Measurements from ENCODE around the gene APCDD1.
"Not testable (repeated sequence)": the region's sequence is repeated elsewhere in the genome, so short reads cannot be mapped to it uniquely, and the experiment has no call there.

The APCDD1 gene

DNA sequence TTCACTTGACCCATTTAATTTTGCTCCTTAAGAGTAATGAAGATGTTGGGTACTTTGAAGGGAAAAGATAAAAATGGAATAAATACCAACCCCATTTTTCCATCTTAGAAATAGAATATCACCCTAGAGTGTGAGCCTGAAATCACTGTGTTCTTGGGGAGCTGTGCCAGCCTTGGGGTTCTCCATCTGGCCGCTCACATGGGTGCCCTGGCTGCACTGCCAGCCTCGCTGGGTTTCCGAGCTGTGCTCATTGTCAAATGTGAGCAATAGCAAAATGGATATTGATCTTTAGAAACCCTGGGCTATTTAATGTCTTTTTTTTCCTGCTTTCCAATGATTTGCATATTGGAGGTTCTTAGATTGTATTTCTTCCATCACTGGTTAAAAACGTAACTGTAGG lies 9.3 kb downstream of the APCDD1 start:
- ATAC-seq = no peak

DNA sequence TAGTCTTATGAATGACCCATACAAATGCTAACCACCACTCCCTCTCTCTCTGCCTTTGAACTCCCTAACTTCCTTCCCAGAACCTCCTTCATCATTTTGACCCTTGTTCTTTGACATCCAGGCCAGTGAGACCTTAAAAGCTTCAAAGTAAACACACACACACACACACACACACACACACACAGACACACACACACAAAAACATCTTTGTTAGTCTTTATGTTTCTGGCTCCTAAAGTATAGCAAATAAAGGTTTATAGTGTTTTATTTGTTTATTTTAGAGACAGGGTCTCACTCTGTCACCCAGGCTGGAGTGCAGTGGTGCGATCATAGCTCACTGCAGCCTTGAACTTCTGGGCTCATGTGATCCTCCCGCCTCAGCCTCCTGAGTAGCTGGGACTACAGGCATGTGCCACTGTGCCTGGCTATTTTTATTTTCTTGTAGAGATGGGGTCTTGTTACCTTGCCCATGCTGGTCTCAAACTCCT lies 9.8 kb downstream of the APCDD1 start:
- ATAC-seq = not testable (repeated sequence)

DNA sequence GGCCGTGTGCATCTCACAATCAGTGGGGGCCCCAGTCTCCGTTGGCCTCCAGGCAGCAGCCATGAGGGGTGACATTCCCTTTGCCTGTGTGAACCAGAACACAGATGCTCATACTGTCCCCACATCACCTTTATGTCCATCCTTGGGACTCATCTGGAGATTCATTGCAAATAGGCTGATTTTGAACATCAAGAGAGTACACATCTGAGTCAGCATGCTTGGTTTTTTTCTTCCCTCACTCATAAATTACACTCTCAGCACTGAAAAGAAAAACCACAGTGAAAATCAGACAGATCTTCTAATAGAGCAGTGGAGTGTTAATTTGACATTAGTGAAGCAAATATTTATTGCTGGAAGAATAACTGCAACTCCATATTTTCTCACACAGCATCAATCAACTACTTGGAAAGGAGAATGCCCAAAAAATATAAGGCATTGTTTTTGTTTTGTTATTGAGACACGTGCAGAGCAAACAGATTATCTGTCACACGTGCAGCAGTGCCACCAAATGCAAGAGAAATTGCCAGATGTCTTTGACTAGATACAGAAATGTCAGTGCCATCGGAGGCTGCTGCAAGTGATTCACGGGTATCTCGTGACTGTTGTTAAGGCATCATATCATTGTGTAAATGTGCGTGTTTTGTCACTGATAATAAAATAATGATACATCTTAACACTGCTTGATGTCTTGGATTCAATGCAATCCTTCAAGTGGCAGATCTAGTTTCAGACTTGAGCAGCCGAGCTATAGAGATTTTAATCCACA lies 10.9 kb downstream of the APCDD1 start:
- ATAC-seq = no peak

DNA sequence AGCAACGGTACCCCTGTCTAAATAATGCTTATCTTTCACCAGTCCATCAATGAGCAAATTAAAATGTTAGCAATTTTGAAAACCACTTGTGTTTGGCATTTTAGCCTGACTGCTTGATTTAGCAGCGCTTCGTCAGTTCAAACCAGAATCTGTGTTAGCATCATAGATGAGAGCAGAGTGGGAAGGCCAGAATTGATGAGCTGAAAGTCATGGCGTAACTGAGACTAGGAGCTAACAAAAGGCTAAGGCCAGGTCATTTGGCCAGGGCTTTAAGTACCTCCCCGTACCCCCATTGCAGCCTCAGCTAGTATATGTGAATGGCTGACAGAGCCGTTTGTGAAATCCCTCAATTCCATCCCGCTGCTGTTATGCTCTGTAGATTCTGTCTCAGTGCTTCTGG lies 16.0 kb downstream of the APCDD1 start:
- ATAC-seq = no peak

DNA sequence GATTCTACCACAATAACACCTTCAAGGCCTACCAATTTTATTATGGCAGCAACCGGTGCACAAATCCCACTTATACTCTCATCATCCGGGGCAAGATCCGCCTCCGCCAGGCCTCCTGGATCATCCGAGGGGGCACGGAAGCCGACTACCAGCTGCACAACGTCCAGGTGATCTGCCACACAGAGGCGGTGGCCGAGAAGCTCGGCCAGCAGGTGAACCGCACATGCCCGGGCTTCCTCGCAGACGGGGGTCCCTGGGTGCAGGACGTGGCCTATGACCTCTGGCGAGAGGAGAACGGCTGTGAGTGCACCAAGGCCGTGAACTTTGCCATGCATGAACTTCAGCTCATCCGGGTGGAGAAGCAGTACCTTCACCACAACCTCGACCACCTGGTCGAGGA lies 17.1 kb downstream of the APCDD1 start:
- ATAC-seq = no peak

DNA sequence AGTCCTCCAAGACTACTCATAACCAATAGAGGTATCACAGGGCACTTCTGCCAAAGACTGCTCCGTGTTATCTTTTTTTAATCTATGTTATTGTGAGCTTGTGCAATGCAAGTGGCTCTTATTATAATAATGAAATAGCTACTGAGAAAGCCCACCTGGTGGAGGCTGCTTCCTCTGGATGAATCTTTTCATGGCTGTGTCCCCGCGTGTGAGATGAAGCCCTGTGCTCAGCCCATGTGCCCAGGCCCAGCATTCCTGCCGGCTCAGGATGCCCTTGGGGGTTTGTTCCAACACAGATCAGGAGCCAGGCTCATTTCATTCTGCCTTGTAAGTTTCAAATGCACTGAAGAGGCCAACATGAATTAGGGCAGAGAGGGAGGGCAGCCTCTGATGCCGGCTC lies 18.7 kb downstream of the APCDD1 start:
- no peak for ATAC-seq

DNA sequence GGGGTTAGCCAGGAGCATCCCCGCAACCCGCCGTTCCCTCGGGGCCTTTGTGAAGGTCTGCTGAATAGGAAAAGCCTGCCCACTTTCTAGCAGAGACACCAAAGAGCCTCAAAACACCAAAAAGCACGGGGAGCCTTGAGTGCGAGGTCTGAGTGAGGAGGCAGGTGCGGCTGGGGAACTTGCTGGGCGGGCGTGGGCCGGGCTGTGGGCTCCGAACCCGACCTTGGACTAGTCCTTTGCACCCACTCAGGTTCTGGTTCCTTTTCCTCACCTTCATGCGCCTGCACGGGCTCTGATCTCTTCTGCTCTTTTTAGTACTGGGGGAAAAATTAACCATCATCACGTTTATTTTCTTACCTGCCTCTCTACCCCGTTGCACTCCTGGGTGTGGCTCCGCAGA lies 19.9 kb downstream of the APCDD1 start:
- no peak for ATAC-seq

DNA sequence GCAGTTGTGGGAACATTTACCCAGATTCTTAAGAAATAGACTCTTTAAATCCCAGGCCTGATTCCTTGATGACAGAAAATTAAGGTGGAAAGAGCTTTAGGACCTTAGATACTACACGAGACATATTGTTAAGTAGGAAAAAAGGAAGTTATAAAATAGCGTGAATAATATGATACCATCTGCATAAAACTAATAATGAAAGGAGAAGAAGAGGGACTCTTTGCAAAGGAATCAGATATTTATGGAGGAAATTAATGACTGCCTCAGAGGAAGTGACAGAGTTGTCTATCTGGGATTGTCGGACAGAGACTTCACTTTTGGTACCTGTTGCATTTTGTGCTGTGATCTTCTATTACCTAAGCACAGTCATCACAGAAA lies 20.8 kb downstream of the APCDD1 start:
- no peak for ATAC-seq

DNA sequence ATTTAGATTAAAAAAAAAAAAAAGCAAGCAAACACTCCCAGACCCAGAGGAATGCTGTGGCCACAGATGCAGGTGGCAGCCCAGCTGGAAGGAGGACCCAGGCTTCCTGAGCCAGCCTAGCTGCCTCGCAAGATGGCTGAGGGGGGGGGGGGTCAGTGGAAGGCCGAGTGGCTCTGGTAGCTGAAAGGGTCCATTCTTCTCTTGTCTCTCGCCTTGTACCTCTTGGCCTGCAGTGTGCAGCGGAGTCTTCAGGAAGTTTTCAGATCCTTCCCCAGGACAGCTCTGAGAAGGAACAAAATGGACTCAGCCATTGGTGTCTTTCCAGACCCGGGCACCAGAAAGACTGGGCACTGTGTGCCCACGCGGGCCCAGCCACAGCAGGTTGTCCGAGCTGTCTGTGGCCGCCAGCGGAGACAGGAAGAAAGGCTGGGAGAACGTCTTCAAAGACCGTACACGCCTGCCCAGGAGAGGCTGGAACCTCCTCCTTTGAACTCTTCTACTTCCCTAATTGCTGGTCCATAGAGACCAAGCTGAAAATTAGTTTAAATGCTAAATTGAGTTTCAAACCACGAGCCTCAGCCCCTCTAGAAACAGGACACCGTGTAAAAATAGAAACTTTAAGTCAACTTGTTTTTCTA lies 21.3 kb downstream of the APCDD1 start:
- no peak for ATAC-seq

DNA sequence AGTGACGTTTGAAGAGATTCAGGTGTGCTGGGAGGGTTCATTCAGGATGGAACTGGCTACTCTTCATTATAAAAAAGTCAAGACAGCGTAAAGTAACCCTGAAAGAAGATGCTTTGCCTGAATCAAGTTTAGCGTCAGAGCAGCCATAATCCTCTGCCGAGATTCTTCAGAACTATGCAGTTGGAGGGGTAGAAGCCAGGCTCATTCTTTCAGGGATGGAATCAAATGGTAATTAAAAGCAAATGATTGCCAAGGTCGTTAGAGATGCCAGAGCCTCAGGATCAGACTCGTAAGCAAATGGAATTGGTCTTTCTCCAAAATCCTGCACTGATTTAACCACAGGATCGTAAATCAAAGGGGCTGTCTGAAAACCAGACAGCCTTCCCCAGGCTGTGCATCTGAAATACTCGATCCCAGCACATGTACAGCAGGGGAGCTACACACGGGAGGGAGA lies 21.9 kb downstream of the APCDD1 start:
- ATAC-seq = no peak

DNA sequence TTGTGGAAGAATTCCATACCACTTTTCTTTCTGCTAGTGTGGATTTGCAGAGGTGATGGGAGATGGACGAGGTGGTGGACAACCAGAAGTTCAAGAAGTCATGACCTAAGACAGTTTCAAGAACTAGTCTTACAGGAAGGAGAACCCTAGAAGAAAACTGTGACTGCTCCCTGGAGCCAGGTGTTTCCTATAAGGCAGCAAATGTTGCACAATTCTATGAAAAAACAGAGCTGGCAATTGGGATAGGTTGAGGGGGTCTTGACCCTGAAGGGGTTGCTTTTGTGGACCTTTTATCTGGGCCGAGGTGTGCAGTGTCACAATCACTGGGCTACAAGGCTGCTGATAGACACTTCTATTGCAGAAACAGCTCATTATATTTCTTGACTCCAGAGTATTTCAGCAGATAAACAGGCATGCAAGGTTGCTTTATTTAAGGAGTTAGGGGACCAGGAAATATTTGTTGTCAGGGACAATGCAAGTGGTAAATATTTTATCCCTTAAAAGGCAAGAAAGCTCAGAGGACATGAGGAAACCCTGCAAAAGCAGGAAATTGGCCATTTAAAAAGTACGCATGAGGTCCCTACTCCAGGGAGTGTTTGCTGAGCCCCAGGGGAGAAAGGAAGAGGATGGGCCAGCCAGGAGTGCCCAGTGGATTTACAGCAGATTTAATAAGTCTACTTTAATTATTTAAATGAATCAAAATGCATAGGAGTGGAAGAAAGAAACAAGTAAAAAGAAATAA lies 22.9 kb downstream of the APCDD1 start:
- no peak for ATAC-seq

DNA sequence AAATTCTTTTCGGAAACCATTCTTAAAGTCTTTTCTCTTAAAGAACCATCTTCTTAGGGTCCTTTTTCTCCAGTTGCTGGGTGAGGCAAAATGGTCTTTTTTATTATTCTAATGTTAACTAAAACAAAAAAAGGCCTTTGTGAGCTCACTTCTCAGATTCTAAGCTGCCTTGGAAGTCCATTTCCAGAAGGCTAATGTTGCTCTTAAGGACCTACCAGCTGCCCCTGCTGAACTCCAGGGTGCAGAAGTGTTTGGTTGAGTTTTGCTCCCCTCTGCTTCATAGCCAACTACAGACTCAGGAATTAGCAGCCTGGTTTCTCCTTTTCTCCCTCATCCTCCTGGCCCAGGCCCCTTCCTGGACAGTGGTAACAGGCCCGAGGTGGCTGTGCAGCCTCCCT lies 23.4 kb downstream of the APCDD1 start:
- ATAC-seq = no peak

DNA sequence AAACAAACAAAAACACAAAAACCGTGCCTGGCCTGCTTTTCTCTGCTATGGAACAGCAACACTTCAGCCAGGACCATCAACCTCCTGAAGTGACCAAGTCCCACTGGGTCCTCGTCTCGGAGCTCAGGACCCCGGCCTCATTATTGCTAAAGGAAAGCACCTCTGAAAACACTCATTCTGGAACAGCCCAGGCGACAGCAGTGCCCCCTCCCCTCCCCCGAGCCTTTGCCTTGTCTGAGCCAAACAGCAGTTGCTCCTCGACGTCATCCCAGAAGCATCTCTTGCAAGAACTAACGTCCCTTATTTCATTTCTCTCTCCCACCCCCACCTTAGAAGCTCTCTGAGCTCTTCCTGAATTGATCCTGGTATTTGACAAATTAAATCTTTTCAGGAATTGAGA lies 27.4 kb downstream of the APCDD1 start:
- ATAC-seq = no peak

DNA sequence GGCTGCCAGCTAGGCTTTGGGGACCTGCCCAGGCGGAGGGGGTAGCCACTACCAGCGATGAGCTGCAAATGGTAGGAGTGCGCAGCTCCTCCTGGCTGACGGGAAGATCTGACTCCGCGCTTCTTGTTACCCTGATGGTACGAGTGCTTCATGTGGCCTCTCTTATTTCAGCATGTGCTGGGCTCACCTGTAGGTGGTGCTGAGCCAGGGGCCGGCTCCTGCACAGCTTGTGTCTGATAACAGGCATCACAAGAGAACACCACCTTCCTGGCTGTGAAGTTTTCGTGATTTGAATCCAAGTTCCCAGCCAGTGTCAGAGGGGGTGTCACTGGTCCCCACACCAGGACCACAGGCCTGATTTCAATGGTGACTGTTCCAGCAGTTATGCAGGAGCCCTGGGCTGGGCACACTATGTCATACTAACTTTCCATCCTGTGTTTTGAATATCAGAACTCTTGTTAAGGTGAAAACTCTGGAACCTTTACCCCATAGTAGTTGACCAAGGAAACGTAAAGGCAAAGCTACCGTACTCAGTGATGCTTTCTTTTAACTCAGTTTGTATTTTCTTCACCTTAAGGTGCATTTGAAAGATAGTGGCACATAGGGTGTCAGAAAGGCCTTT lies 28.0 kb downstream of the APCDD1 start:
- no peak for ATAC-seq

DNA sequence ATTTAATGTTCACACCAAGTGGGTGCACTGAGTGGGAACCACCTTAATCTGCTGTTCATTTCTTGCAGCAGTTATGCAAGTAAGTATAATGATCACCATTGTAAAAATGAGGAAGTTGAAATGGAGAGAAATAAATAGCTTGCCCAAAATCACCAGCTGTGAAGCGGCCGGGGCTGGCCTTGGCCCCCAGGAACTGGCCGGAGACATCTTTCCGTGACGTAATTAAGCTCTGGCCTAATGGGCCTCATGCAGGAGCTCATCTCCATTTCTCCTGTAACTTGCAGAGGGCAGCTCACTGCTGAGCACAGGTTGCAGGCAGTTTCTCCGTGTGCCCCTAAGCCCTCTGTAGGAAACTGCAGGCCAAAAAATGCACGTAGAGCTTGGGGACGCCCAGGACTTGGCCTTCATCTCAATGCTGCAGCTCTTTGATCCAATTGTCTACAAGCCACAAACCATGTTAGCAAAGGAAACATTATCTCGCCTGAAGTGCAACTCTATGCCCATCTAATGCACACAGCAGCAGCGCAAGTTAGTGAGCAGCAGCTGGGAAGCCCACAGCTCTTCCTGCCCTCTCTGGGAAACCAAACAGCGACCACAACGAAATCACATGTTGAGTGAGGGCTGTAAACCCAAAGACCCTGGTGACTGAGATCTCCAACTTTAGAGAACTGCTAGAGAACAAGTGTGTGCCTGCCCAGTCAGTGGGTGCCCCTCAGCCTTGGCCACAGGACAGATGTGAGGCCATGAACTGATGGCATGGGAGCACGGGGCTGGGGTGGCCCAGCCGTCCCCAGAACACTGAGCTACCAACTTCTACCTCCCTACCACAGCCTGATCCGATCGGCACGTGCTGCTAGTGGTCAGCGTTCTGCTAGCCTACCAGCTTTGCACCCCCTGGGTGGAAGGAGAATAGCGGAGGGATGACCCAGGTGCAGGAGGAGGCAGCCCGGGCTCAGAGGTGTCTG lies 28.8 kb downstream of the APCDD1 start:
- no peak for ATAC-seq

DNA sequence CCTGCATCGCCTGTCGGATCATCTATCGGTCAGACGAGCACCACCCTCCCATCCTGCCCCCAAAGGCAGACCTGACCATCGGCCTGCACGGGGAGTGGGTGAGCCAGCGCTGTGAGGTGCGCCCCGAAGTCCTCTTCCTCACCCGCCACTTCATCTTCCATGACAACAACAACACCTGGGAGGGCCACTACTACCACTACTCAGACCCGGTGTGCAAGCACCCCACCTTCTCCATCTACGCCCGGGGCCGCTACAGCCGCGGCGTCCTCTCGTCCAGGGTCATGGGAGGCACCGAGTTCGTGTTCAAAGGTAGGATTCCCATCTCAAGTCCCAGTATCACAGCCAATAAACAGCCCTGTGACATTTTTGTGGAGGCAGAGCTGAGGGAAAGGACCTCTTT lies 31.0 kb downstream of the APCDD1 start:
- ATAC-seq = no peak

DNA sequence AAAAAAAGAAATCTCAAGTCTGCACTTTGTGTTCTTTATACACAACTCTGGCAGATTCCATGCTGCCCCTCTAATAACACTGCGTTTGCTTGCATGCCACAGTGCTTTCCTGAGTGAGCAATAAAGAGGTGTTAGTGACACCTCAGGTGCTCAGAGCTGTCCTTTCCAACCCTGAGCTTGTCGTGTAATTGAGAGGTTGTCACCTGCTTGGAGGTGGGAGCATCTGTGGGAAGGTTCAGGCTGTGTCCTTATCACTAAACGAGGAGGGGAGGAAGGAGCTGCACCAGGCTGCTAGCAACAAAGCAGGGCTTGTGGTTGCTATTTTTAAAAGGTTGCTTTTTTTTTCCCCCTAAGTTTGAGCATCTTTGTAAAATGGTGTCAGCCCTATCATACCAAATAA lies 31.9 kb downstream of the APCDD1 start:
- ATAC-seq = no peak

DNA sequence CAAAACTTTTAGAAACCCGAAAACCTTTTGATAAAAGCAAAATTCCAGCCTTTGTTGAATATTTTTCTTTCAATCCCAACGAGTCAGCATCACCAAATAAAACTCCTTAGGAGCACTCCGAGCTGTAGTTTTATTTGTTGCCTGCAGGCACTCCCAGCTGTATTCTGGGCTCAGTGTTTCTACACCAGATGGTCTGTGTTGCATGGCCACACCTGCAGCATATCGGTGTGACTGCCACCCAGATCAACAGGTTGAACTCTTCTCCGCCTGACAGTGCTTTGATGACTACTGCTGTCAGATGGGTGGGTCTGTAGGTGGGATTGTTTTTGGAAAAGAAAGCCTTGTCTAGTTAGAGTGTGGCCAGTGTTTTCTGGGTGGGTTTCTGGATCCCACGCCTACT lies 32.7 kb downstream of the APCDD1 start:
- ATAC-seq = no peak

DNA sequence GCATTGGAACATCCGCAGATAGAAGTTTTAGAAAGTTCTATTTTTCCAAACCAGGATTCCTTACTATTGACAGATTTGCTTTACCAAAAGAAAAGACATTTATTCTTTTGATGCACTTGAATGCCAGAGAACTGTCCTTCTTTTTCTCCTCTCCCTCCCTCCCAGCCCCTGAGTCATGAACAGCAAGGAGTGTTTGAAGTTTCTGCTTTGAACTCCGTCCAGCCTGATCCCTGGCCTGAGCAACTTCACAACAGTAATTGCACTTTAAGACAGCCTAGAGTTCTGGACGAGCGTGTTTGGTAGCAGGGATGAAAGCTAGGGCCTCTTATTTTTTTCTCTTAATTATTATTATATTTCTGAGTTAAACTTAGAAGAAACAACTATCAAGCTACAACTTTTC lies 33.6 kb downstream of the APCDD1 start:
- no peak for ATAC-seq

DNA sequence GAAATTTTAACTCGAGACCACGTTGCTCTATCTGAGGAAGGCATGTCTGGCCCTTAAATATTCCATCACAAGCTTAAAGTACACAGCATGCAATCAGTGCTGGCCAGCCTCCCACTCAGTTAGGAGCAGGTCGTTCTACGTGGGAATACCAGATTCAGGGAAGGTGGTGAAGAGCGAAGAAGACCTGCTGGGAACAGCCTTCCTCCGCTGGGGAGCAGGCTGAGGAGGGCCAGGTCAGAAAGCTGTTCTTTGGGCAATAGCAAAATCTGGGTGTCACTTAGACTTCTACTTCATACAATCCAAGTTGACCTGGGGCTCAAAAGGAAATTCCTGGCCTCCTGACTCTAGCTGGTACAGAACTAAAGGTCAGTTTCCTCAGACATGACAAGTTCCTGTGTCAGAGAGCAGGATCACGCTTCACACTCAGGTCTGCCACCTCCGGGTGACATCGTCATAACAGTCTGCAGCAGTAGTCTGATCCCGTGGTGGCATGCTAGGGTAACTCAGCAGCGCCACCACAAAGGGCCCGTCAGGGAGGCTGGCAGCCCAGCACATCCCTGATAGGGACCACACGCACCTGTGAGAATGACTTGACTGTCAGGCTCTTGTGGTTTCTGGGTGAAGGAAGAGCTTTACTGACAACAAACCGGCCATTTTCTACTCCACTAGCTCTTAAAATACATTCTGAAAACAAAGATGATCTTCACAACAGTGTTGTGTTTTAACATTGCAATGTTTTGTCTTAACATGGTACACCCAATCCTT lies 36.1 kb downstream of the APCDD1 start:
- ATAC-seq = peak; percentile 81 to 95

DNA sequence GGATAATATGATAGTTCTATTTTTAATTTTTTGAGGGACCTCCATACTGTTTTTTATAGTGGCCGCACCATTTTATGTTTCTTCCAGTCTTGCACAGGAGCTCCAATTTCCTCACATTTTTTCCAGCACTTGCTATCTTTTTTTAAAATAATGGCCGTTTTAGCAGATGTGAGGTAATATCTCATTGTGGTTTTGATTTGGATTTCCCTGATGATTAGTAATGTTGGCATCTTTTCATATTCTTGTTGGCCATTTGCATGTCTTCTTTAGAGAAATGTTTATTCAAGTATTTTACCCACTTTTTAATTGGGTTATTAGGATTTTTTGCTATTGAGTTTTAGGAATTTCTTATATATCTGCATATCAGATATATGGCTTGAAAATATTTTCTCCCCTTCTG lies 41.5 kb downstream of the APCDD1 start:
- no peak for ATAC-seq
